Measurements from ENCODE around the gene CDH15. TPM values are rescaled to one million over a fixed set of nuclear protein-coding genes. Genes with fewer than 3 reads are reported as not detected.

CDH15 gene
- total and polyA plus RNA-seq, 2 of the 13 experiments (the other 11 are each of a cell fraction or from before 2014, with no cell fraction given) = 0.74 to 2.2 TPM

GRCh38 chr16:89241187-89242007 lies 69.8 kb downstream of the CDH15 start (continued):
- TF ChIP-seq THAP7 (CRISPR knock-in tag; IDR thresholded peaks at IDR 0.05) (peak; percentile 95), ATF1 (CRISPR knock-in tag; IDR thresholded peaks at IDR 0.05) (no peak; the same call in 1 of the 2 replicates), ADNP (CRISPR knock-in tag; IDR thresholded peaks at IDR 0.05) (no peak), ZBTB14 (CRISPR knock-in tag; IDR thresholded peaks at IDR 0.05) (peak; percentile 44; the same call in 1 of the 2 replicates), SAFB2 (CRISPR knock-in tag; IDR thresholded peaks at IDR 0.05; ENCODE audit: borderline replicate concordance, low read depth) (peak; percentile 95; the same call in 1 of the 2 replicates), RELA (CRISPR knock-in tag; IDR thresholded peaks at IDR 0.05) (peak; percentile 76; the same call in 1 of the 2 replicates), HMG20B (CRISPR knock-in tag; conservative IDR thresholded peaks at IDR 0.05) (no peak; the same call in 1 of the 2 replicates), PLSCR1 (CRISPR knock-in tag; IDR thresholded peaks at IDR 0.05; ENCODE audit: borderline replicate concordance) (no peak), FOSL1 (CRISPR knock-in tag; IDR thresholded peaks at IDR 0.05; ENCODE audit: borderline replicate concordance) (no peak), TMF1 (CRISPR knock-in tag; IDR thresholded peaks at IDR 0.05; ENCODE audit: low read depth) (peak; percentile 80), HMG20A (CRISPR knock-in tag; IDR thresholded peaks at IDR 0.05; ENCODE audit: borderline replicate concordance) (no peak; the same call in 1 of the 2 replicates), TBL1XR1 (IDR thresholded peaks at IDR 0.05; ENCODE audit: borderline replicate concordance, low read length, partially characterized antibody) (no peak), AFF4 (CRISPR knock-in tag; IDR thresholded peaks at IDR 0.05) (peak; percentile 53; the same call in 1 of the 2 replicates), MXD3 (CRISPR knock-in tag; IDR thresholded peaks at IDR 0.05) (peak; percentile 76; the same call in 1 of the 2 replicates), ZNF589 (CRISPR knock-in tag; conservative IDR thresholded peaks at IDR 0.05) (no peak), ZNF576 (CRISPR knock-in tag; IDR thresholded peaks at IDR 0.05) (no peak), SMAD9 (CRISPR knock-in tag; IDR thresholded peaks at IDR 0.05) (no peak), GFI1 (CRISPR knock-in tag; IDR thresholded peaks at IDR 0.05; ENCODE audit: borderline replicate concordance) (peak; percentile 73; the same call in 1 of the 2 replicates), ZZZ3 (CRISPR knock-in tag; IDR thresholded peaks at IDR 0.05; ENCODE audit: borderline replicate concordance) (peak; percentile 79; the same call in 1 of the 2 replicates), ZNF652 (CRISPR knock-in tag; IDR thresholded peaks at IDR 0.05; ENCODE audit: borderline replicate concordance, low read depth) (no peak), SRSF9 (IDR thresholded peaks at IDR 0.05; ENCODE audit: borderline replicate concordance, insufficient read depth, low read depth, low read length, poor library complexity, severe bottlenecking) (no peak), NFE2L2 (IDR thresholded peaks at IDR 0.05; ENCODE audit: low read length) (no peak)
